H1 (cell line): ENCODE measurements around the gene PPFIBP2. TPM values are rescaled to one million over a fixed set of nuclear protein-coding genes. Genes with fewer than 3 reads are reported as not detected.

Source experiments
- BACH1 ChIP-seq: IDR thresholded peaks from 2 replicates; pipeline ENCODE4 v1.6.1; 2012; ENCODE audit warnings: low read length, improper control_type of control experiment
- JUN ChIP-seq: IDR thresholded peaks from 2 replicates; pipeline ENCODE4 v1.6.1; 2011; ENCODE audit warnings: low read depth, mild to moderate bottlenecking, improper control_type of control experiment, low read length
- RXRA ChIP-seq: IDR thresholded peaks from 2 replicates; pipeline ENCODE4 v1.6.1; 2011; ENCODE audit warnings: low read depth, mild to moderate bottlenecking, low read length, moderate library complexity; ENCODE audit not compliant: insufficient read depth
- polyA plus RNA-seq, 7 experiments: library from polyadenylated mRNA; depleted of rRNA in 3 of 7; stranded (reverse) in 5 of 7; unstranded in 2 of 7; fragments of >200 nt in 5 of 7; fragments of 200-250 nt in 2 of 7; gene quantifications; 1 replicate in 5 of 7; 2 replicates in 1 of 7; 4 replicates in 1 of 7; pipeline versions ENCODE4 v1.2.1 to v1.2.3, GENCODE V29; 2011 to 2013; ENCODE audit warnings: missing spikeins in 2 of 7, mixed read lengths in 2 of 7
- total RNA-seq: library from RNA; stranded (reverse); fragmentation: NEBNext Ultra II Directional; extraction: Animal tissue kit (Norgen Biotek cat#: 25700); gene quantifications from 2 replicates; pipeline ENCODE4 v1.2.1, GENCODE V29; 2021

The PPFIBP2 gene
- total and polyA plus RNA-seq, 2 of the 8 experiments (the other 6 are each of a cell fraction or from before 2014, with no cell fraction given), result 5.5 to 9.8 TPM

GRCh38 chr11:7630002-7630401 lies 116.2 kb downstream of the PPFIBP2 start (continued):
- TF ChIP-seq RXRA (no peak), BACH1 (no peak), JUN (no peak)
